Astrocyte of the hippocampus (primary cell): ENCODE results near the gene F3.
"Not testable (repeated sequence)": the region's sequence is repeated elsewhere in the genome, so short reads cannot be mapped to it uniquely, and the experiment has no call there.

Experiments
- DNase-seq: peaks from one replicate; pipeline ENCODE4 v3.0.0; 2011; ENCODE audit warnings: low read depth, low spot score

F3 gene

DNA sequence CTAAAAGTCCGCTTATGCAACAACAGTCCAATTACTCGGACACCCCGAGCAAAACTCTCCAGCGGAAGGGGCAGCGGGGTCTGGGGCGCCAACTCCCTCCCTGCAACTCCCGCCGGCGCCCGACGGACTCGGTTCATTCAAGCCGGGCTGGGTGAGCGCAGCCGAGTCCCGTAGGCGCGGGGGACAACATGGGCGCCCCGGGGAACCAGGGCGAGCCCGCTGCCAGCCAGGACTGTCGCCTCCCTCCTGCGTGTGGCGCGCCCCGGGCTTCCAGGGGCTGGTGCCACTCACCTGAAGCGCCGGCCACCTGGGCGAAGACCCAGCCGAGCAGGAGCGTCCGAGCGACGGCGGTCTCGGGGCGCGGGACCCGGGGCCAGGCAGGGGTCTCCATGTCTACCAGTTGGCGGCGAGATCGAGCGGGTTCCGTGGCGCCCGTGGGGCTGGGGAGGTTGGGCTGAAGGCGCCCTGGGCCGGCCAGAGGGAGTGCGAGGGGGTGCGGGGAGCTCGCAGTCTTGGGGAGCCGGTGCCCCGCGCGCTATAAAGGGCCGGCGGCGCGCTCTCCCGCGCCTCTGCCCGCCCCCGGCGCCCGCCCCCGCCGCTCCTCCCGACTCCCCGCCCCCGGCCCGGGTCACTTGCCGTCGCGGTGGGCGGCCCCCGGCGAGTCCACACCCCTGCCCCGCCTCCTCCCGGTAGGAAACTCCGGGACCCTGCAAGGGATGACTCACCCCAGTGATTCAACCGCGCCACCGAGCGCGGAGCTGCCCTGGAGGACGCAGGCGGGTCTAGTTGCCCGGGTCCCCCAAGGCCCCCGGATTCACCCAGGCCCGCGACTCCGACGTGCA, at the start of gene F3:
TSS of gene F3 (minus strand) at position 514 of the 842 bp plus-strand sequence. CDS start at position 391, 123 bp downstream.
- DNase-seq, result peak; percentile 97

DNA sequence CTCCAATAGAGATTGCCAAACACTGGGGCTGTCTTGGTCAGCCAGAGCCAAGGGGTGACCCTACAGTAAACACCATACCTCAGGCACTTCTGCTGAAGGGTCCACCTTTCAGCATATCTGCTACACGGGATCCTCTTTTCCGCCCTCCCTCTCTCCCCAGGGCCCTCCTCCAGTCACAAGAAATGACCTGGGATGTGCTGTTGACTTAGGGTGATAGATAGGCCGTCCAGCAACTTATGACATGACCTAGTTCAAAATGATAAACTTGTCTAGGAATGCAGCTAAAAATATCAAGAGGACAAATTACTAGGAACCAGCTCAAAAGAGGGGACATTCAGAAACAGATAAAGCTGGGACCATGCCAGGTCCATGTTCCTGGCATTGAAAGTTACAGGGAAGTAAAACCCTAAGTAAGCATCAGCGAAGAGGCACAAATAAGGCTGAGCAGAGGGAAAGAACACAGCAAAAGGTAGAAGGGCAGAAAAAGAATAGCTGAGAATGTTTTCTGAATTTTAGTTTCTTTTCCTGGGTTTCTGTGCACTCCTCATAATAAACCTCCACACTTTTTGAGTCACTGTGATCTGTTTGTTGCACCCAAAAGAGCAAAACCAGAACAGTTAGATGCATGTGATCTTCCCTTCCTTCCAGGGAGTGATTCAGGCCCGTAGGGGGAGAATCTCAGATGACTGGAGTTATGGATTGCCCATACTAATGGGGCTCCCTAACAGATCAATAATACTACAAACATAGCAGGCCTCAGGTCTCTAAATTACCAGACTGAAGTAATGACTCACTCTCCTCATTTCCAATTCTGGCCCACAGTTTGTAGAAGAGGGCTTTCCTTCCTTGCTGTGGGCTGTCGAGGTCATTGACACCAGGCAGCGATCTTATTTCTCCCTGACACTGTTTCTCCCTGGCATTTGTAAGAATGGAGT, 48.9 kb upstream of the F3 start:
- DNase-seq, result peak; percentile 50

DNA sequence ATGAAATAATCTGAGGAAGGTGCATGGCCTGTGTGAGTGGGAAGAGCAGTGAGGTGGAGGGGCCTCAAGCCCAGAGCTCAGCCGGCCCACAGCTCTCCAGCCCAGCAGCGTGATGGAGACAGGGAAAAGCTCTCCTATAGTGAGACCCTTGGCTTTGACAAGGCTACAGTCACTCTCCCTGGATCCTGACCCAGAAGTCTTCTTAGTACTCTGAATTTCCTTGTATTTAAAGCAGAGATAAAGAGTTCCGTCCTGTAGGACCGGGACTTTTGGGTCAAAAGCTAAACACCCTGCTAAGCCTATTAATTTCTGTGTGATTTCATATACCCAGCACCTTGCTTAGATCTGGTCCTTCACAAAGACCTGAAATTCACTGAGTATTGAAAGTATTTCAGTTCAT, 48.2 kb upstream of the F3 start:
- no peak for DNase-seq

DNA sequence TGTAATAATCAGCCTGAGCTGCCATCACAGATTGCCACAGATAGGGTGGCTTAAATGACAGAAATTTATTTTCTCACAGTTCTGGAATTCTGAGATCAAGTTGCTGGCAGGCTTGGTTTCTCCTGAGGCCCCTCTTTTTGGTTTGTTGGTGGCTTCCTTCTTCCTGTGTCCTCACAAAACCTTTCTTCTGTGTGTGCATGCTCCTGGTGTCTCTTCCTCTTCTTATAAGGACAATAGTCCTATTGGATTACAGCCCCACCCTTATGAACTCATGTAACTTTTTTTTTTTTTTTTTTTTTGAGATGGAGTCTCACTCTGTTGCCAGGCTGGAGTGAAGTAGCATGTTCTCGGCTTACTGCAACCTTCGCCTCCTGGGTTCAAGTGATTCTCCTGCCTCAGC, 41.0 kb upstream of the F3 start:
- no peak for DNase-seq

DNA sequence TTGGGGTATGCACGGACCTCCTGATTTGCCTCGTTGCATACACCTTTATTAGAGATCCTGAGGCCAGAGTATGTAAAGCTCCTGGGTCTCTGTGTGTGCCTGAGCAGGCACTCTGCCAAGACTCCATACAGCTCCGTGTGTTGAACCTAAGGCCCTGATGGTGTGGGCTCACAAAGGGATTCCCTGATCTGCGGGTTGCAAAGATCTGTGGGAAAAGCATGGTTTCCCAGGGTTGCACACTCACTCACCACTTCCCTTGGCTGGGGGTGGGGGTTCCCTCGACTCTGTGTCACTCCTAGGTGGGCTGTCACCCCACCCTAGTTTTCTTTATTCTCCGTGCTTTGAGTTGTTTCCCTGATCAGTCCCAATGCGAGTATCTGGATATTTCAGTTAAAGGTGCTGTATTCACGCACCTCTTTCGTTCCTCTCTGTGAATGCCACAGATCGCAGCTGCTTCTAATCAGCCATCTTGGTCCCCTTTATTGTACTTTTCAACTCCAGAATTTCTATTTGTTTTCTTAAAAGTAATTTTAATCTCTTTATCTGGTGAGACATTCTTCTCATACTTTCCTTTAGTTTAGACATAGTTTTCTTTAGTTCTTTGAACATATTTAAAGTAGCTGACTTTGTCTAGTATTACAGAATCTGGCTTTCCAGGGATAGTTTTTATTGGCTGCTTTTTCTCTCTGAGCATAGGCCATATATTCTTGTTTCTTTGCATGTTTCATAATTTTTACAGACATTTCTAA, 39.0 kb upstream of the F3 start:
- peak; percentile 63 for DNase-seq

DNA sequence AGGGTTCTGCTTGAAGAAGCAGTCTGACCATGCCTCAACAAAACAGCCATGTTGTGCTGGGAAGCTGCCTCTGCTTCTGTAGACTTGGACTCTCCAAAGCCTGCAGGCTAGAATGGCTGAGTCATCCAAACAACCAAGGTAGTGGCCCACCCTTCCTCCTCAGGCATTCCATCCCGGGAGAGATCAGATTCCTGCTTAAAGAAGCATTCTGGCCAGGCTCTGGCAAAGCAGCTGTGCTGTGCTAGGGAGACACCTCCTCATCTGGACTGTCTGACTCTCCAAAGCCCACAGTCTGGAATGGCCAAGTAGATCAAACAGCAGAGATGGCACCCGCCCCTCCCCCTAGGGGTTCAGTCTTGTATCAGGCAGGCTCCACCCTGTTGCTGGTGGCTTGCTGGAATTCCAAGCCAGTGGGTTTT, 38.3 kb upstream of the F3 start:
- peak; percentile 92 for DNase-seq

DNA sequence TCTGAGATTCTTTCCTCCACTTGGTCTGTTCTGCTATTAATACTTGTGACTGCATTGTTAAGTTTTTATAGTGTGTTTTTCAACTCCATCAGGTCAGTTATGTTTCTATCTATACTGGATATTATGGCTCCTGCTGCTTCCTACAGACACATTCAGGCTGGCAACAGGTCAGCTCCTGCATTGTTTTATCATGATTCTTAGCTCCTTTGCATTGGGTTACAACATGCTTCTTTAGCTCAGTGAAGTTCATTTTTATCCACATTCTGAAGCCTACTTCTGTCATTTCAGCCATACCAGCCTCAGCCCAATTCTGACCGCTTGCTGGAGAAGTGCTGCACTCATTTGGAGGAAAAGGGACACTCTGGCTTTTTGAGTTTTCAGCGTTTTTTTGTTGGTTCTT, 37.3 kb upstream of the F3 start:
- no peak for DNase-seq

DNA sequence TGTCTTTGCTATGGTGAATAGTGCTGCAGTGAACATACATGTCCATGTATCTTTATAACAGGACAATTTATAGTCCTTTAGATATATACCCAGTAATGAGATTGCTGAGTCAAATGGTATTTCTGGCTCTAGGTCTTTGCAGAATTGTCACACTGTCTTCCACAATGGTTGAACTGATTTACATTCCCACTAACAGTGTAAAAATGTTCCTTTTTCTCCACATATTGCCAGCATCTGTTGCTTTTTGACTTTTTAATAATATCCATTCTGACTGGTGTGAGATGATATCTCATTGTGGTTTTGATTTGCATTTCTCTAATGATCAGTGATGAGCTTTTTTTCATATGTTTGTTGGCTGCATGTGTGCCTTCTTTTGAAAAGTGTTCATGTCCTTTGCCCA, 32.4 kb upstream of the F3 start:
- DNase-seq, result not testable (repeated sequence)

DNA sequence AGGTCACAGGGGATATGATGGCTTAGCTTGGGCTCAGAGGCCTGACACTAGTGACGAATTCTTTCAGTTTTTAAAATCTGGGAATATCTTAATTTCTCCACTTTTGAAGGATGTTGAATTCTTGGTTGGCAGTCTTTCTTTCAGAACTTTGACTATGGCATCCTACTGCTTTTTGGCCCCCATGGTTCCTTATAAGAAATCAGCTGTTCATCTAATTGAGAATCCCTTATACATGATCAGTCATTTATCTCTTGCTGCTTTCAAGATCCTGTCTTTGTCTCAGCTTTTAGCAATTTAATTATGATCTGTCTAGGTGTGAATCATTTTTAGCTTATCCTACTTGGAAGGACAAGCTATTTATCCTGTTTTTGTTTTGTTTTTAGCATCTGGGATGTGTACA, 31.2 kb upstream of the F3 start:
- DNase-seq, result no peak

DNA sequence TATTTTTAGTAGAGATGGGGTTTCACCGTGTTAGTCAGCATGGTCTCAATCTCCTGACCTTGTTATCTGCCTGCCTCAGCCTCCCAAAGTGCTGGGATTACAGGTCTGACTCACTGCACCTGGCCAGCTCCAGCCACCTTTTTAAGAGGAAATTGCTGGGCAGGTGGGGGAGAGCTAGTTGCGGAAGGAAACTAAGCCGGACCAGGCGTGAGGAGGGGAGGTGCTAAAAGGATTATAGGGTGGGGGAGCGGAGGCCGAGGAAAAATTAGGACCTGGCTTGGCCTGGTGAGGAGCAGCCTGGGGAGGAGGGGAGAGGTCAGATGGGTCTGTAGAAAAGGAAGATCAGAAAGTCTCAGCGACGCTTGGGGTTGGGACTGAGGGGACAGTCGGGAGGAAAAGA, 29.4 kb upstream of the F3 start:
- DNase-seq, result not testable (repeated sequence)

DNA sequence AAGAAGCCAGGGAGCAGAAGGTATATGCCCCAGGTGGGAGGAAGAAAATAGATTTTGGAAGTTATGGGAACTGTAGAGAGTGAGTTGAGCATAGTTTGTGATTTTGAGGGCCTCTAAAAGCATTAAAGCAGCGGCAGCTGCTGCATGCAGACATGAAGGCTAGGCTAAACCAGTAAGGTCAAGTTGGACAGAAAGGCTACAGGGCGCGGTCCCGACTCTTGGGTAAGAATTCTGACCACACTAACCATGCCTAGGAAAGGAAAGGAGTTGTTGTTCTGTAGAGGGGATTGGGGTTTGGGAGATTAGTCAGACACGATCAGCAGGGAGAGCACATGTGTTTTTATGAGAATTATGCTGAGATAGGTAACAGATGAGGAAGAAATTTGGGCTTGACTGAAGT, 27.2 kb upstream of the F3 start:
- DNase-seq, result not testable (repeated sequence)

DNA sequence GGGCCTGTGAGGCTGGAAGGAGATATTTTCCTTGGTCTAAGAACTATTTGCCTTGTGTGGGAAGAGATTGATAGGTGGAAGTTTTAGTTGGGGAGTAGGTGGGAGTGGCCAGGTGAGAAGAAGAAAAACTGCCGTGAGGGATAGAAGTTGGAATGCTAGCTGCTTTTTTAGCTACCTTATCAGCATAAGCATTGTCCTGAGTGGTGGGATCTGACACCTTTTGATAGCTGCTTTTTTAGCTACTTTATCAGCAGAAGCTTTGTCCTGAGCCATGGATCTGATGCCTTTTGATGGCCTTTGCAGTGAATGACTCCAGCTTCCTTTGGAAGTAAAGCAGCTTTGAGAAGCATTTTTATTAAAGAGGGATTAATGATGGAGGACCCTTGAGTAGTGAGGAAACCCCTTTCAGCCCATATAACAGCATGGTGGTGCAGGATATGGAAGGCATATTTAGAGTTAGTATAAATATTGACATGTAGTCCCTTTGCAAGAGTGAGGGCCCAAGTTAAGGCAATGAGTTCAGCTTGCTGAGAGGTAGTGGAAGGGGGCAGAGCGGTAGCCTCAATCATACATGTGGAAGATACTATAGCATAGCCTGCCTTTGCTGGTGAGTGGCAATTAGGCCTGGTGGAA, 26.5 kb upstream of the F3 start:
- not testable (repeated sequence) for DNase-seq

DNA sequence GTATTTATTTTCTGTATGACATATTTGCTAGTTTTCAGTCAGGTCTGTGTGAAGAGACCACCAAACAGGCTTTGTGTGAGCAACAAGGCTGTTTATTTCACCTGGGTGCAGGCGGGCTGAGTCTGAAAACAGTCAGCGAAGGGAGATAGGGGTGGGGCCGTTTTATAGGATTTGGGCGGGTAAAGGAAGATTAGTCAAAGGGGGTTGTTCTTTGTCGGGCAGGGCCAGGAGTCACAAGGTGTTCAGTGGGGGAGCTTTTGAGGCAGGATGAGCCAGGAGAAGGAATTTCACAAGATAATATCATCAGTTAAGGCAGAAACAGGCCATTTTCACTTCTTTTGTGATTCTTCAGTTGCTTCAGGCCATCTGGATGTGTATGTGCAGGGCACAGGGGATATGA, 24.9 kb upstream of the F3 start:
- not testable (repeated sequence) for DNase-seq

DNA sequence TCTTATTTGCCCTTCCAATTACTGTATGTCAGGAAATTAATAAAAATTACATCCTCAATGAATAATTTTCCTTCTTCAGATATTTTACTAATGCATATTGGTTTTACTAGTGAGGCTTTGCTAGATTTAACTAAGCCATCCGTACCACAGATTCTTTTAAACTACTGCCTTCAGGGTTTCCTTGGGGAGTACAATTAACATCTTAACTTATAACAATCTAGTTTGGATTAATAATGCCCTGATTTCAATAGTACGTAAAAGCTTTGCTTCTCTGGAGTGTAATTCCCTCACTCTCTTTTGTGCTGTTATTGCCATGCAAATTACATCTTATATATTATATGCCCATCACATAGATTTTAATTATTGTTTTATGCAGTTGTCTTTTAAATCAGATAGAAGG, 24.3 kb upstream of the F3 start:
- no peak for DNase-seq

DNA sequence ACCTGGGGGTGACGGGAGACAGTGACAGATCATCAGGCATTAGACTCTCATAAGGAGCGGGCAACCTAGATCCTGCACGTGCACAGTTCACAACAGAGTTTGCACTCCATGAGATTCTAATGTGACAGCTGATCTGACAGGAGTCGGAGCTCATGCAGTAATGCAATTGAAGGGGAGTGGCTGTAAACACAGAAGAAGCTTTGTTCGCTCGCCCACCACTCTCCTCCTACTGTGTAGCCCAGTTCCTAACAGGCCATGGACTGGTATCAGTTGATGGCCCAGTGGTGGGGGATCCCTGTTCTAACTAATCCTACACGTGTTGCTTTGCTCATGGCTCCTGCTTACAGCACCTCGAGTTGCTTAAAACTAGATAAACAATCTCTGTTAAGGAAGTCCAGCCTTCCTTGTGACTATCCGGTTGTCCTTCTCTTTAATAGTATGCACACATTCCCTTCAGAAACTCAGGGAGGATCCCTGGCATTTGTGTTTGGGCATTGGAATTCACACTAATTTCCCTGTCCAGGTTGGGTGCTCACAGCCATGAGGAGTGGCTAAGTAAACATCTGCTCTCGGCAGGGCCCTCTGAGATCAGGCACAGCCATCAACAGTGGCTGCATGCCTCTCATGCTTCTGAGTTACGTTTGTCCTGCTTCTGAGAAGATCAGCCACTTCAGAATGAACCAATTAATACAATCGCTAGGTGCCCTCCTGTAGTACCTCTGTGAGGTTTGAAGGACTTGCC, 21.1 kb upstream of the F3 start:
- DNase-seq, result no peak

DNA sequence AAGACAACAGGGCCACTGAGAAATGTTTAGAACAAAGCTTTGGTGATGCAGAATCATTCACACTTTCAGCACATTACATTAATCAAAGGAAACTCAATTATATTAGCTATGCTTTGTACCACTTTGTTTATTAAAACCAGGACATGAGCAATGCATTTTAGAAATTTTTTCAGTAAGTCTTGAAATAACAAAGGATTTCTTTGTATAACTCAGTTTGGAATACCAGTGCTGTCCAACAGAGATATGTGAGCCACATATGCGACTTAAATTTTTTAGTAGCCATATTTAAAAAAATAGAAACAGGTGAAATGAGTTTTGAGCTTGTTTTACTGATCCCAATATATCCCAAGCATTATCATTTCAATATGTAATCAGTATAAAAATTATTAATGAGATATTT, 18.8 kb upstream of the F3 start:
- DNase-seq, result peak; percentile 22

DNA sequence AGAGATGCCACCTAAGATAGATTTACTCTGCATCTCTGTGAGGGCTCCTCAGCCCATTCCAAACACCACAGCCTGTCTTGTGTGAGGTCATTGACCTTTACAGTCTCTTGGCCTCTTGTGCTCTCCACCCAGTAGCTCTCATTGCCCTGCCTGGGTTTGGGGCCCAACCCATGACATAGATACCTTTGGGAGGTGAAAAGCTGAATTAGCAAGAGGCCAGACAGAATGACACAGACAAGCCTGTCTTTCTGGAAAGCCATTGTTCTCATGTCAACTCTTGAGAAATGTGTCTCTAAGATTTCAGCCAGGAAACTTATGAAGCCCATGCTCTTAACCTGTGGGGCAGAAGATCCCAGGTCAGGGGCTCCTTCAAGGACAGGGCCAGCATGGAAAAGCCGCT, 18.4 kb upstream of the F3 start:
- no peak for DNase-seq

DNA sequence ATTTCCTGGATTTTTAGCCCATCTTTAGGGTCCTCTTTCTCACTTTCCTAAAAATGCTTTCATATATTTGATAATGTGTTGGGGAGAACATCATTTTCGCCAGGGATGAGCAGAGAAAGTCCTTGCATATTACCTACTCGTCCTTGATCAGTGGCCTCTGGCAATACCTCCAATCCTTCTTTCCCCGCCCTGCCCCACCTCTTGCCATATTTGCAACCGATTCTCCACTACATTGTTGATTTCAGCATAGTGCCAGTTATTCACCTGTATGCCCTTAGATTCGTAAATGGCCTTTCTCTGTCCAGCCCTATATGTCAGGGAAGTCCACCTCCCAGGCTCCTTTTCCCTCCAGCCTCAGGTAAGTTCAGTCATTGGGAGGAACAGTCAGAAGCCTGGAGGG, 13.5 kb upstream of the F3 start:
- DNase-seq, result no peak

DNA sequence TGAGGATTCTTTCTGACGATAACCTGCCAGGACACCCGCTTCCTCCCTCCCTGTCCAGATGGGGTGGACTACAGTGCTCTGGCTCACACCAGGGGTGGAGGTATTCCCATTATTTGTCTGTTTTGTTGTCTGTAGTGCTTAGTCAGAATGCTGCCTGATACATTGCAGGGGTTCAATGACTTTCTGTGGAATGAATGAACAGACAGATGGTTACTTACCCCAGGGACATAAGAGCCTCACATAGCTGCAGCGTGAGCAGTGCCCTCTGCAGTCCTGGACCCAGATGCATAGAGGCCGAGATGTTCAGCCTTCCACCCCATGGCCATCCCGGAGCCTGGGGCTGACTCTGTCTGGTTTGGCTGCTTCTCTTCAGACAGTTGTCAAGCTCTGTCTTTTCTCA, 13.0 kb upstream of the F3 start:
- DNase-seq, result no peak

DNA sequence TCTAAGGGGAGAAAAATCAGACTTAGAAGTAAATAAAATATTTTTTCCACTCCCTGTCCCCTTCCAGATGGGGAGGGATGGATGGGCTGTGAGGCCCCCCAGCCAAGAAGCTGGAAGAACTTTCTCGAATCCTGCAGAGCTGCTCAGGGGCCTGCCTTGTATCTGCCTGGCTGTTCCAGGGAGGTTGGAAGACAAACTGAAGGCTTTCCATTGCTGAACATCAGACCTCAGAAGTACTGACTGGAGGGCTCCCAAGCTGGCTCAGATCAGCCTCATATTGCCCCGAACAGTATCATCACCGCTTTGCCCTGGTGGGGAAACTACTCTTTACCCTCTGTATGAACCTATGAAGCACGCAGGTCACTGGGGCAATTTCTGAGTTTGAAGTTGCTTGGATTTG, 12.4 kb upstream of the F3 start:
- no peak for DNase-seq

DNA sequence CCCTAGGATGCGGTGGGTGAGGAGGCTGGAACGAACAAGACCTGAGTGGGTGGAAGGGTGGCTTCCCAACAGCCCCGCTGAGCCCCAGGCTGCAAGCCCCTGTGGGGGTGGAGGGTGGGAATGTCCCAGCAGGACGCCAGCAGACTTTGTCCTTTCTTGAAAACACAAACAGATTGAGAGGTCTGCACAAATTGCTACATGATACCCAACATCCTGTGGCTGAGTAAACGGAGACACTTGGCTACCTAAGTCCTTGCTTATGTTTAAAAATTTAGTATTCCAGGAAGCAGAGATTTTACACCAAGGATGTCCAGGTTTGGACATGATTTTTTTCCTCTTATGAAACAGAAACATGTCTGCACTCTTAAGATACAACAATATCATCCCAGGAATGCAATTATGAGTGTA, 11.8 kb upstream of the F3 start:
- DNase-seq, result no peak
